OCI-LY7 (cell line): ENCODE measurements around the gene NACA. TPM values are rescaled to one million over a fixed set of nuclear protein-coding genes. Genes with fewer than 3 reads are reported as not detected.

Source experiments
- BruUV-seq: library from RNA; stranded (reverse); fragments of 400-500 nt; replicated peaks from 2 replicates; lab custom pipeline; 2021; lab: Mats Ljungman, UMichigan
- CTCF ChIA-PET: fragments of 300-600 bp; sonication (Branson Sonifier 250); formaldehyde crosslinking; loops from one replicate; lab custom pipeline; 2022; ENCODE audit warnings: antibody characterized with exemption; ENCODE audit not compliant: unreplicated experiment; lab: Charles Lee
- POLR2A ChIA-PET: fragments of 300-600 bp; sonication (Branson Sonifier 250); formaldehyde crosslinking; loops from one replicate; lab custom pipeline; 2022; ENCODE audit warnings: antibody characterized with exemption; lab: Charles Lee
- DNase-seq: peaks from one replicate; pipeline ENCODE4 v3.0.0-alpha.2; 2015; ENCODE audit warnings: low spot score
- H2AFZ ChIP-seq: fragments of 200-600 bp; sonication (generic), shearing (Covaris generic); 2 replicates; pipeline ENCODE4 v1.6.1; 2014; ENCODE audit warnings: mild to moderate bottlenecking, antibody characterized with exemption, low read length, moderate library complexity
- H3K27ac ChIP-seq: fragments of 200-600 bp; sonication (generic); 2 replicates; pipeline ENCODE4 v1.5.1; 2014; ENCODE audit warnings: mixed run types, low read depth, mild to moderate bottlenecking, moderate library complexity, low read length, inconsistent platforms; ENCODE audit not compliant: poor library complexity, severe bottlenecking
- H3K36me3 ChIP-seq: fragments of 200-600 bp; sonication (generic); 2 replicates; pipeline ENCODE4 v1.6.1; 2014; ENCODE audit warnings: mild to moderate bottlenecking, antibody characterized with exemption, low read length, moderate library complexity, mixed read lengths; ENCODE audit not compliant: insufficient read depth
- H3K4me1 ChIP-seq: fragments of 200-600 bp; sonication (generic); 2 replicates; pipeline ENCODE4 v1.5.1; 2014; ENCODE audit warnings: mild to moderate bottlenecking, low read length; ENCODE audit not compliant: insufficient read depth, poor library complexity, severe bottlenecking
- H3K4me2 ChIP-seq: fragments of 200-600 bp; sonication (generic); 2 replicates; pipeline ENCODE4 v1.6.1; 2014; ENCODE audit warnings: mild to moderate bottlenecking, low read length
- H3K4me3 ChIP-seq: fragments of 200-600 bp; sonication (generic); 2 replicates; pipeline ENCODE4 v1.5.1; 2014; ENCODE audit warnings: mild to moderate bottlenecking, low read depth, low read length; ENCODE audit not compliant: poor library complexity, severe bottlenecking
- H3K79me2 ChIP-seq: fragments of 200-600 bp; sonication (generic); 2 replicates; pipeline ENCODE4 v1.6.1; 2016; ENCODE audit warnings: low read depth, mild to moderate bottlenecking, low read length, moderate library complexity, mixed read lengths; ENCODE audit not compliant: insufficient read depth
- H3K9me2 ChIP-seq: fragments of 200-600 bp; sonication (generic); 2 replicates; pipeline ENCODE4 v1.6.1; 2016; ENCODE audit warnings: mild to moderate bottlenecking, low read length, mixed read lengths; ENCODE audit not compliant: insufficient read depth
- H3K9me3 ChIP-seq: fragments of 200-600 bp; sonication (generic); 2 replicates; pipeline ENCODE4 v1.6.1; 2014; ENCODE audit warnings: mild to moderate bottlenecking, mixed run types, low read length, mixed read lengths
- H4K20me1 ChIP-seq: fragments of 200-600 bp; sonication (generic); 2 replicates; pipeline ENCODE4 v1.6.1; 2014; ENCODE audit warnings: mild to moderate bottlenecking, antibody characterized with exemption, low read length, moderate library complexity, mixed read lengths; ENCODE audit not compliant: insufficient read depth
- CTCF ChIP-seq: fragments of 200-600 bp; sonication (generic); conservative IDR thresholded peaks from 2 replicates; pipeline ENCODE4 v1.5.1; 2014; ENCODE audit warnings: mild to moderate bottlenecking, antibody characterized with exemption, low read length, moderate library complexity, mixed read lengths
- EZH2phosphoT487 ChIP-seq: fragments of 200-600 bp; sonication (generic); IDR thresholded peaks from 2 replicates; pipeline ENCODE4 v1.6.1; 2018; ENCODE audit warnings: low read depth, borderline replicate concordance, mild to moderate bottlenecking, mixed run types, antibody characterized with exemption, low read length, moderate library complexity, mixed read lengths
- intact Hi-C: fragments of 100-400 bp; cut with micrococcal nuclease; formaldehyde crosslinking; loops from one replicate; pipeline ENCODE4 v1.10.0; 2022; ENCODE audit not compliant: unreplicated experiment
- total RNA-seq, 2 experiments: library from RNA; depleted of rRNA in 1 of 2; stranded (reverse); fragments of >200 nt in 1 of 2; shearing (Covaris generic) in 1 of 2; gene quantifications; 2 replicates each; pipeline ENCODE4 v1.2.3, GENCODE V29; 2014 to 2022

The NACA gene
- total RNA-seq, 2 experiments from 2014 or later: 892 to 1,723 TPM

DNA sequence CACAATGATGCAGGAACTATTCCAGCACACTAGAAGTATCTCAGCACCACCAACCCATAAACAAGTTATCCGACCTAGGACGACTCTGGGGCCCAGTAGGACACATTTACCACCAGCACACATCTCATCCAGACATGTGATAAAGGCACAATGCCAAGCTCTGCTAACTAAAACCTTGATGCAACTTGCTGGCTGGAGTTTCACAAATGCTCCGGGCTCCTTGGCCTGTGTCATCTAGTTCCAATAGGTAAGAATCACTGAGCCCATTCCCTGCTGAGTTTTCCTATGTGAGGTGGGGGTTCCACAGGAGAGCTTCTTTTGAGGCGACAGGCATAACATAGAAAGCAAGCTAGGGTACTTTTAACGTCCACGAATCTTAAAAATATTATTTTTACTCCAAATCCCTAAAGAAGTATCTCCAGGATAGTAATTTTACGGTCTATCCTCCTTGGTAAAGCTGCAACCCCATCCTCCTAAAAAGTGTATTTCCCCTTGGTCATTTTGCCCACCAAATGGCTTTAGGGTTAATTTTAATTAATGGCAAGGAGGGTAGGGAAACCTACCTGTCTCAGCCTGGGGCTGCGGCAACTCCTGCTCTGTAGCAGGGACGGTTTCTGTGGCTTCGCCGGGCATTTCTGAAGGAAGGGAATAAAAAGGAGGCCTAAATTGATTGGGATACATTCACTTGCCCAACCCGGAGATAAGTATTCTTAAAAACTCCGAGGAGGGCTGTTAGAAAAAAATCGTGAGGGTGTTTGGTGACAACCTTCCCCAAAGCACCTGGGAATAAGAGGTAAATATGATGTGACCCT, 1.0 kb downstream of the NACA start:
- Histone ChIP-seq H3K4me1 (peaks cover 53% of the 10 kb centered on the region), H3K4me3 (peak overlapping the region; percentile 93), H3K4me2 (peak overlapping the region; percentile 83), H3K9me3 (no peaks in the 10 kb centered on the region), H3K27ac (peak overlapping the region; percentile 91), H2AFZ (no peak overlapping the region), H3K36me3 (peaks cover 82% of the 10 kb centered on the region), H4K20me1 (peaks cover 46% of the 10 kb centered on the region), H3K79me2 (peaks cover 65% of the 10 kb centered on the region), H3K9me2 (no peaks in the 10 kb centered on the region)
- peak; percentile 25 for DNase-seq
- TF ChIP-seq CTCF: no peak
- TF ChIP-seq EZH2phosphoT487: no peak
- ChIA-PET CTCF (no interaction called here), POLR2A (interaction anchor here (1.3 to 1.4 kb wide), 2 partner anchors 35 to 88 kb away, joined by 3 to 7 read pairs; no protein-coding TSS in a partner anchor)
- intact Hi-C loops: loop anchor here (2.0 kb wide), 2 partner anchors 35 to 77 kb away; partner anchors contain the start of gene PTGES3
- no TSS peak for BruUV-seq

DNA sequence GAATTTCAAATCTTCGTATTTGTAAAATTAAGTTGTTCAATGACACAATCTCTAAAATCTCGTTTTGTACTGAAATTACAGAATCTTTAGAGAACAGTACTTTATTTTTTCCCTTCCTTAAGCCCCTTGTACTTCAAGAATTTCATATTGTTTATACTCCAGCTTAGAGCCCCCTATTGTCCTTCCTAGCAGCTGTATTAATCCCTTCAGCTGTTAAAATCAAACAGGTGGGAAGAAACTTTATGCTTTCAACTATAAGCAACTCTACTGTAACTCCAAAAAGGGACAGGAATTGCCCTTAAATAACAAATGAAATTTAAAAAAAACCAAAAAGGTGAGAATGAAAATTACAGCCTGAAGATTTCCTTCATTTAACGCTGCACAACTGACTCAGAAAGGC, 1.7 kb downstream of the NACA start:
- Histone ChIP-seq H4K20me1 (peaks cover 52% of the 10 kb centered on the region), H3K9me2 (no peaks in the 10 kb centered on the region), H3K79me2 (peaks cover 73% of the 10 kb centered on the region), H3K27ac (peak overlapping the region; percentile 91), H3K4me1 (peaks cover 60% of the 10 kb centered on the region), H3K4me2 (peak overlapping the region; percentile 83), H3K36me3 (peaks cover 83% of the 10 kb centered on the region), H3K4me3 (peak overlapping the region; percentile 93), H3K9me3 (no peaks in the 10 kb centered on the region), H2AFZ (no peak overlapping the region)
- ChIA-PET CTCF (no interaction called here), POLR2A (interaction anchor here (0.5 to 1.4 kb wide), 3 partner anchors 34 to 366 kb away, joined by 3 to 7 read pairs (median 6); no protein-coding TSS in a partner anchor)
- DNase-seq: no peak
- TF ChIP-seq CTCF (peak; percentile 44; the same call in 1 of the 2 replicates), EZH2phosphoT487 (no peak)
- no TSS peak for BruUV-seq
- intact Hi-C loops: no loop called here

- ChIA-PET CTCF (no interaction called here), POLR2A (interaction anchor here (0.5 to 1.5 kb wide), 3 partner anchors 33 to 365 kb away, joined by 4 to 7 read pairs (median 6); partner anchors contain the start of gene PTGES3)
- Histone ChIP-seq H3K4me2 (peak overlapping the region; percentile 83), H3K9me2 (no peaks in the 10 kb centered on the region), H3K4me3 (peak overlapping the region; percentile 93), H3K79me2 (peaks cover 77% of the 10 kb centered on the region), H2AFZ (no peak overlapping the region), H4K20me1 (peaks cover 52% of the 10 kb centered on the region), H3K36me3 (peaks cover 83% of the 10 kb centered on the region), H3K27ac (no peak overlapping the region), H3K9me3 (no peaks in the 10 kb centered on the region), H3K4me1 (peaks cover 65% of the 10 kb centered on the region)
- intact Hi-C loops: no loop called here
- TF ChIP-seq EZH2phosphoT487: no peak
- no peak for TF ChIP-seq CTCF
- no peak for DNase-seq
- no TSS peak for BruUV-seq
These were observed 2.3 kb downstream of the NACA start for GRCh38 chr12:56722832-56723231.
